Heart left ventricle (tissue), 13 donors: Measurements from ENCODE around the gene AGBL3.
"Not testable (repeated sequence)": the region's sequence is repeated elsewhere in the genome, so short reads cannot be mapped to it uniquely, and the experiment has no call there.

Experiments
- POLR2A ChIP-seq, 2 donors: fragments of 450-650 bp; IDR thresholded peaks; one replicate each; pipeline ENCODE4 v1.6.1; 2017; ENCODE audit warnings: antibody characterized with exemption in 2 of 2, mild to moderate bottlenecking in 2 of 2, moderate library complexity in 2 of 2
- TF ChIP-seq, protein P1 (sequence below), 12 donors: fragments of 200-600 bp; sonication (generic) in 4 of 12; IDR thresholded peaks; one replicate each; pipeline versions ENCODE4 v1.5.0 to v1.8.0; 2018 to 2022; ENCODE audit warnings: antibody characterized with exemption in 12 of 12, mild to moderate bottlenecking in 5 of 12
- donor health status: ischemic (EF 13 %, LVEDD 7.1; RV severe dilation, severe dysfunction).
- donor health status: DM: no; HTN: yes; CAD: no.
- donor health status: DM: no; HTN: no; CAD: no.
- donor health status: ischemic (EF 25% LVEDD 6.9; RV normal size, moderate dysfunction).
- donor health status: ischemic (EF 25% LVEDD 5.7; RV mildly dilated, moderate dysfunction).
- donor health status: ischemic (EF 35%, LVEDD 5.7; RV mildly dilated, moderate dysfunction).
- donor health status: nonischemic (EF 11% LVEDD 7.7; RV severe dilation, severe dysfunction).
- donor health status: DM: yes; HTN: yes; CAD: no.
- donor health status: PGD.
- donor health status: ischemic (EF 29% LVEDD 5.4; RV normal size, mild dysfunction).
- donor health status: nonischemic (EF 23%, LVEDD 6.1; RV moderate dilation, normal function).

DNA sequence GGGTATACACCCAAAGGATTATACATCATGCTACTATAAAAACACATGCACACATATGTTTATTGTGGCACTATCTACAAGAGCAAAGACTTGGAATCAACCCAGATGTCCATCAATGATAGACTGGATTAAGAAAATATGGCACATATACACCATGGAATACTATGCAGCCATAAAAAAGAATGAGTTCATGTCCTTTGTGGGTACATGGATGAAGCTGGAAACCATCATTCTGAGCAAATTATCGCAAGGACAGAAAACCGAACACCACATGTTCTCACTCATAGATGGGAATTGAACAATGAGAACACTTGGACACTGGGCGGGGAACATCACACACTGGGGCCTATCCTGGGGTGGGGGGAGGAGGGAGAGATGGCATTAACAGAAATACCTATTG lies 4.7 kb upstream of the AGBL3 start:
- TF ChIP-seq, protein P1, sequence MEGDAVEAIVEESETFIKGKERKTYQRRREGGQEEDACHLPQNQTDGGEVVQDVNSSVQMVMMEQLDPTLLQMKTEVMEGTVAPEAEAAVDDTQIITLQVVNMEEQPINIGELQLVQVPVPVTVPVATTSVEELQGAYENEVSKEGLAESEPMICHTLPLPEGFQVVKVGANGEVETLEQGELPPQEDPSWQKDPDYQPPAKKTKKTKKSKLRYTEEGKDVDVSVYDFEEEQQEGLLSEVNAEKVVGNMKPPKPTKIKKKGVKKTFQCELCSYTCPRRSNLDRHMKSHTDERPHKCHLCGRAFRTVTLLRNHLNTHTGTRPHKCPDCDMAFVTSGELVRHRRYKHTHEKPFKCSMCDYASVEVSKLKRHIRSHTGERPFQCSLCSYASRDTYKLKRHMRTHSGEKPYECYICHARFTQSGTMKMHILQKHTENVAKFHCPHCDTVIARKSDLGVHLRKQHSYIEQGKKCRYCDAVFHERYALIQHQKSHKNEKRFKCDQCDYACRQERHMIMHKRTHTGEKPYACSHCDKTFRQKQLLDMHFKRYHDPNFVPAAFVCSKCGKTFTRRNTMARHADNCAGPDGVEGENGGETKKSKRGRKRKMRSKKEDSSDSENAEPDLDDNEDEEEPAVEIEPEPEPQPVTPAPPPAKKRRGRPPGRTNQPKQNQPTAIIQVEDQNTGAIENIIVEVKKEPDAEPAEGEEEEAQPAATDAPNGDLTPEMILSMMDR (IDR thresholded peaks at IDR 0.05), result not testable (repeated sequence)
- not testable (repeated sequence) for TF ChIP-seq POLR2A (IDR thresholded peaks at IDR 0.05)
